Esophagus squamous epithelium (tissue), 4 donors: ENCODE results near the gene FBXO11.

Experiments used
- CTCF ChIP-seq, 6 experiments: fragments of 450-650 bp in 4 of 6; fragments of 200-600 bp in 2 of 6; sonication (generic) in 2 of 6; IDR thresholded peaks; one replicate each; pipeline ENCODE4 v1.5.1; 2016 to 2019; ENCODE audit warnings: antibody characterized with exemption in 6 of 6, mild to moderate bottlenecking in 4 of 6, moderate library complexity in 4 of 6
- POLR2A ChIP-seq, 4 donors: fragments of 450-650 bp; IDR thresholded peaks; one replicate each; pipeline ENCODE4 v1.6.1; 2017; ENCODE audit warnings: antibody characterized with exemption in 4 of 4, mild to moderate bottlenecking in 4 of 4, moderate library complexity in 3 of 4

- TF ChIP-seq CTCF (IDR thresholded peaks at IDR 0.05): no peak
- TF ChIP-seq POLR2A (IDR thresholded peaks at IDR 0.05): no peak
Measured at GRCh38 chr2:47767497-47767844, 138.8 kb downstream of the FBXO11 start.
